DMS53 treated with DMSO at 0.1 percent for 48 hours (cell line): ENCODE results near the gene CMTM5.
"Not testable (repeated sequence)": the region's sequence is repeated elsewhere in the genome, so short reads cannot be mapped to it uniquely, and the experiment has no call there.

Experiments
- DNase-seq: peaks from one replicate; lab custom pipeline; 2025; ENCODE audit not compliant: unreplicated experiment; lab: John Stamatoyannopoulos, UW

Gene CMTM5

DNA sequence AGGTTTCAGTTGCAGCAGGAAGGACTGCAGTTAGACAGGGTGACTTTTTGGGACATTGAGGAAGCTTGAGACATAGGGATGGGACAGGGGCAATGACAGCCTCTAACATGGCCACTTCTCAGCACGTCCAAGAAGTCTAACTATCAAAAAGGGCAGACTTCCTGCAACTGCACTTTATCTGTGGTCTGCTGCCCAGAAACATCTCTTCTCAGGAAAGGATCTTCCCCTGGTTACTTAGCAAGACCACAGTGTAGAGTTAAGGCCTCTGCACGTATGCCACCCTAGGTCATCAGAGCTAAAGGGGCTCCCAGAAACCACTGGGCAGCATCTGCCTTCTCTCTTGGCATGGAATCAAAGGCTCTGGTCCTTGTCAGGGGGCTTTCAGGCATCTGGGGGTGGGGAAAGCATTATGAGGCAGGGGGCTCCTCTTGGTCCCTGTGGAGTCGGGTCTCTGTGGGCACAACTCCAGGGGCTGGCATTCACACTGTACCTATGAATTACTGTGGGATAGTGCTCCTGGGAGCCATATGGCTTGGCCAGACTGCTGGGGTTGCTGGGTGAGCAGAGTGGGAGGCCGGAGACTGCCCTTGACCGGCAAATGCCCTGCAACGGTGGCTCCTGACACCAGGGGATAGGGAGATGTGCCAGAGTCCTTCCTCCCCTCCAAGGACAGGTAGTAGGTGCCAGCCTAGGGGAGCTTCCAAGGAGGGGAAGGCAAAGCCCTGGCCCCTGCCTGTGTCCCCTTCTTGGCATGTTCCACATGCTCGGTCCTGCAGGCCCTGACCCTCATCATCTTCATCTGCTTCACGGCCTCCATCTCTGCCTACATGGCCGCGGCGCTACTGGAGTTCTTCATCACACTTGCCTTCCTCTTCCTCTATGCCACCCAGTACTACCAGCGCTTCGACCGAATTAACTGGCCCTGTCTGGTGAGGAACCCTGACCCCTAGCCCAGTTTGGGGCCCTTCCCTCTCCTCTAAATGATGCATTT, 1.0 kb downstream of the CMTM5 start:
- DNase-seq = no peak

DNA sequence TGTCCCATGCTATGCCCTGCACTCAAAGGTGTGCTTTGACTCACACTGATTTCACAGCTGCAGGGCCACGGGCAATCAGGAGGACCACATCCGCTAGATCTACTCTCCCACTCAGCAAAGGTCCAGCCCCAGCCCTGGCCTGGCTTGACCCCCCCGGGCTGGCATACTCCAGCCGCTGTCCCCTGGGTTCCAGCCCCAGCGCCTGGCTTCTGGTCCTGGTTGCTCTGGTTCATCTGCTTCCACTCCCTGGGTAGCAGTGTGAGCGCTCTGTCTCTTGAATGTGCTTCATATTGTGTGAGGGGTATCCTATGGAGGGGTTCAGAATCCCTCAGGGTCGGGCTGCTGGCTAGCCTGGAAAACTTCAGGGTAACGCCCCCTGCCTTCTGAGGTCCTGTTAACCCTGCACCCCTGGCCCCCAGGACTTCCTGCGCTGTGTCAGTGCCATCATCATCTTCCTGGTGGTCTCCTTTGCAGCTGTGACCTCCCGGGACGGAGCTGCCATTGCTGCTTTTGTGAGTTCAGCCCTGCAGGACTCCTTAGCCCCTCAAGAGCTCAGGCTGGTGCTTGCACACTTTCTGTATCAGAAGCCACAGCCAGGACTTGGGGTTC, 1.9 kb downstream of the CMTM5 start:
- no peak for DNase-seq

- peak; percentile 36 for DNase-seq
These were observed 2.7 kb downstream of the CMTM5 start for GRCh38 chr14:23379366-23380196.

DNA sequence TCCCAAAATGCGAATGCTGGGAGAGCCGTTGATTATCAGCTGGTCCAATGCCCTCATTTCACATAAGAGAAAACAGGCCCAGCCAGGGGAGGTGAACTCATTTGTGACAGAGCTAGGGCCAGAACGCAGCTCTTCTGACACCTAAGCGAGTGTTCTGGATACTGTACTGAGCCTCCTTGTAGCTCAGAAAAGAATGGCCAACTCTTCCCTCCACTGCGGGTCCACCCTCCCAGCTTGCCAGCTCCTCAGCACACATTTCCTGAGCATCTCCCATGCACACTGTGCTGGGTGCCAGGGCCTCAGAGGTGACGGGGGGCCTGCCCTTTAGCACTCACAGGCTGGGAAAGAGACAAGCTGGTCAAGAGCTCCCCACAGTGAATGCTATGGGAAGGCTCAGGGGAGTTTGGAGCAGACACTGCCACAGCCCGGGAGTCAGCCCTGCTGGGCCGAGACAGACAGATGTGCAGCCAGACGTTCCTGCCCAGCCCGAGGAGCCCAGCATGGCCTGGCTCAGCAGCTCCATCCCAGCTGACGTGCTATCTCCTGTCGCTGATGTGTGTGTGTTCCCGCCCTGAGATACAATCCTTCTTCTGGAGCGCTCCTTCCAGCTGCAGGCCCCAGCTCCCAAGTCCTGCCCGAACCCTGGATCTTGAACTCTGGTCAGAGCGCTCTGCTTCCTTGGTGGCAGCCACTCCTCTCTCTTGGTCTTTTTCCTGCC, 3.5 kb downstream of the CMTM5 start:
- DNase-seq = no peak

- DNase-seq = no peak
These were observed 4.1 kb downstream of the CMTM5 start for GRCh38 chr14:23380976-23381375.

DNA sequence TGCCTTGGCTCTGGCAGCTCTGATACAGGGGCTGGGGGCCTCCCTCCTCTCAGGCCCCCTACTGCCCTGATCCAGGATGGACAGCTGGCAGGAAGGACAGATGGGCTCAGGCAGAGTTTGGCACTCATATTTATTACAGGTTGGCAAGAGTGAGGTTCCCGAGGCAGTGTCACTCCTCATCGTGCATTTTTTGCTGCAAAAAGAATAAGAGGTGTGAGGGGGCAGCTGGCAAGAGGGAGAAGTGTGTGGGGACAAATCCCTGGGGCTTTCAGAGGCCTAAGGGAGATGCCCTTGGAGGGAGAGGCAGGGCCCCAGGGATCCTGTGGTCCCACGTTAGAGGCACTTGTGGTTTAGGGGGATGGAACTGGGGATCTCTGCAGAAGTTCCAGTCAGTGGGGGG, 5.0 kb downstream of the CMTM5 start:
- DNase-seq = peak; percentile 63

- no peak for DNase-seq
These were observed 5.4 kb downstream of the CMTM5 start for GRCh38 chr14:23382276-23382675.

DNA sequence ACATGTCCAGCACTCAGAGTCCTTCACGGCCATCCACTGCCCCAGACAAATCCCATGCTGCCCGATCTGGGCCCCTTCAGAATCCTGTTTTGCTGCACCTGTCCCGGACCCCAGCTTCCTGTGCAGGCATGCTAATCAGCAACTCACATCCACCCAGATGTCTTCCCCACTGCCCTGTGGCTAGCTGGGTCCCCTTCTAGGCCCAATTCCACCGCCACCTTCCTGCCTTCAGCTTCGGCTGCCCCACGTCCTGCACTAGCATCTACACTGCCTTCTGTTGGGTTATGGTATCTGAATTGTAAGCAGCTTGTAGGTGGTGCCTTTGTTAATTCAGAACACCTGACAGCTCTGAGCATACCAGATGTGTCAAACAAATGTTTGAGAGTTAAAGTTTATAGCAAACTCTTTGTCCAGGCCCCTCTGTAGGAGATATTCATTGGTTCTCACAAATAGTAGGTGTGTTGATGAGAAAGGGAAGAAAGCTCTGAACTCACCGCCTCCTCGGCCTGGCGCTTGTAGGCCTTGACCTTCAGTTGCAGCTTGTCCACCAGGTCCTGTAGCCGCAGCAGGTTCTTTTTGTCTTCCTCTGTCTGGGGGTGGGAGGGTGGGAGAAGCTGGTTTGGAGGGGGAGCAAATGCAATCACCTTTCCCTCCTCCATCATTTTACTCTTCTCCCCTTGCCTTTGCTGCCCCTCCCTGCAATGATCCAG, 6.0 kb downstream of the CMTM5 start:
- DNase-seq = no peak

- DNase-seq = no peak
These were observed 7.7 kb downstream of the CMTM5 start for GRCh38 chr14:23384364-23385080.

GRCh38 chr14:23385244-23385641, 8.4 kb downstream of the CMTM5 start:
- DNase-seq = no peak

GRCh38 chr14:23385642-23386265, 8.9 kb downstream of the CMTM5 start:
- DNase-seq = no peak

GRCh38 chr14:23386266-23386657, 9.4 kb downstream of the CMTM5 start:
- not testable (repeated sequence) for DNase-seq

GRCh38 chr14:23386999-23387398, 10.2 kb downstream of the CMTM5 start:
- no peak for DNase-seq

DNA sequence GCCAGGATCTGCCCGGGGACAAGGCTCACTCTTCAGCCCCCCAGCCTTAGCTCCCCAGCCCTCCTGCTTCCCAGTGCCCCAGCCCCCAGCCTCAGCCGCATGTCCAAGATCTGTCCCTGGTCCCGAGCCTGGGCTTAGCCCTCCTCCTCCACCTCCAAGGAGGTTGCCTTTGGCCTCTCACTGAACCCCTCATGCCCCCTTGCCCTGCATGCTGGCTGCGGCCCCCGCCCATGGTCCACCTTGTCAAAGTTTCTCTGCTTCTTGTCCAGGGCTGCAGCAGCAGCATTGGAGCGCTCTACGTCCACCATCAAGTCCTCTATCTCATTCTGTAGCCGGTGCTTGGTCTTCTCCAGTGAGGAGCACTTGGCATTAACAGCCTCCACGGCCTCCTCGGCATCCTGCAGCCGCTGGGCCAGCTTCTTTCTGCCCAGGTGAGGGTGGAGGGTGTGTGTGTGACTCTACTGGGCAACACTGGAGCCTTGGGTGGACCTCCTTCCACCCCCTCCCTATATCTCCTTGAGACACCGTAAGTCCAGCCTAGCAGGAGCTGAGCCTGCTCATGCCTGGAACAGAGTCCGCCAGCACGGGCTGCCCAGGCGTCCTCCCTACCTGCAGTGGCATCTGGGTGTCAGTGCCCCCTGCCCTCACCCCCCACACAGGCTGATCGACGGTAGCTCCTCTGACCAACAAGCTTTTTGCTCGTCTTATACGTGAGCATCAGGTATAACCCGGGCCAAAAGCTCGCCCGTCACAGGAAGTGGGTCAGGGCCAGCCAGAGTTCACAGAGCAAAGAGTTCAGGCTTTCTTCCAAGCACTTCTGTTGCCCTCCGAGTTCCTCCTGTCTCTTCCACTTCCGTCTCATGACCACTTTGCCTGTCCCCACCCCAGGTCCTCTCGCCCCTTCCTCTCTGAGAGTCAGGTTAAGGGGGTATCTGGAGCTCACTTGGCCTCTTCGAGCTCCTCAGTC, 11.4 kb downstream of the CMTM5 start:
- no peak for DNase-seq

GRCh38 chr14:23388996-23389395, 12.2 kb downstream of the CMTM5 start:
- no peak for DNase-seq

- DNase-seq = no peak
These were observed 12.6 kb downstream of the CMTM5 start for GRCh38 chr14:23389396-23389795.

DNA sequence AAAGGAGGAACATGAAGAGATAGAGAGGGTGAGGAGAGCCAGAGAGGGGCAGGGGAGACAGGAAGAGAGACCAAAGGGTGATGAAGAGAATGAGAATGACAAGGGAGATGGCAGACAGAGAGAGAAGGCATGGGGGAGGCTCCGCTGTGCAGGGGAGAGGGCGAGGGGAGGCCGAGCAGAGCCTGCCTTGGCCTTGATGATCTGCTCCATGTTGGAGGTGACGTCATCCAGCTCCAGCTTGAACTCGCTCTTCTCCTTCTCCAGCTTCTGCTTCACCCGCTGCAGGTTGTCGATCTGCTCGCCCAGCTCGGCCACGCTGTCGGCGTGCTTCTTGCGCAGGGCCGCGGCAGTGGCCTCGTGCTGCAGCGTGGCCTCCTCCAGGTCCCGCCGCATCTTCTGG, 13.0 kb downstream of the CMTM5 start:
- not testable (repeated sequence) for DNase-seq

DNA sequence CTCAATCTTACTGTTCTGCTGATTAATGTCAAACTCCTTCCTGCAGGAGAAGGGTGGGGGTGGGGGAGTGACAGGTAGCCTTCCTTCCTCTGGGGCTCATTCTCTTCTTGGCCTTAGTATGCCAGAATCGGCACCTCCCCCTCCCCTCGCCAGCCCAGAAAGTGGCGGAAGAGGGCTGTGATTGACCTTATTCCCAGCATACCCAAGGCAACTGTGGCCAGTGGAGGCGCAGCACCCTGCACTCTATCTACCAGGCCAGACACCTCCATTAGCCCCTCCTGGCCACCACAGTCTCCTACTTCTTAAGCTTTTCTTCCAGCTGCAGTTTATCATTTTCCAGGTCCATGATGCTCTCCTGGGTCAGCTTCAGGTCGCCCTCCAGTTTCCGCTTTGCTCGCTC, 15.8 kb downstream of the CMTM5 start:
- no peak for DNase-seq
